ES-I3 (cell line): ENCODE measurements around the gene RRAD.
"Not testable (repeated sequence)": the region's sequence is repeated elsewhere in the genome, so short reads cannot be mapped to it uniquely, and the experiment has no call there.

Experiments
- H3K36me3 ChIP-seq: 2 replicates; pipeline ENCODE4 v1.6.1; 2013; ENCODE audit warnings: mild to moderate bottlenecking, low read length, control low read depth, moderate library complexity; ENCODE audit not compliant: insufficient read depth
- H3K4me1 ChIP-seq: 2 replicates; pipeline ENCODE4 v1.6.1; 2013; ENCODE audit warnings: mild to moderate bottlenecking, control low read depth, low read length; ENCODE audit not compliant: insufficient read depth
- H3K9ac ChIP-seq: 2 replicates; pipeline ENCODE4 v1.6.1; 2013; ENCODE audit warnings: low read depth, mild to moderate bottlenecking, low read length, moderate library complexity
- H3K9me3 ChIP-seq: 2 replicates; pipeline ENCODE4 v1.6.1; 2013; ENCODE audit warnings: mild to moderate bottlenecking, low read length, moderate library complexity; ENCODE audit not compliant: control insufficient read depth, insufficient read depth

Gene RRAD

GRCh38 chr16:66944971-66945370, 19.6 kb upstream of the RRAD start:
- H3K36me3 ChIP-seq, H3K9me3 ChIP-seq, H3K4me1 ChIP-seq, H3K9ac ChIP-seq: not testable (repeated sequence)

GRCh38 chr16:66944054-66944441, 18.7 kb upstream of the RRAD start:
- Histone ChIP-seq H3K4me1 (no peaks in the 10 kb centered on the region), H3K9me3 (no peaks in the 10 kb centered on the region), H3K9ac (no peak overlapping the region), H3K36me3 (peaks cover 6% of the 10 kb centered on the region)

GRCh38 chr16:66943426-66944053, 18.2 kb upstream of the RRAD start:
- Histone ChIP-seq H3K36me3 (peaks cover 6% of the 10 kb centered on the region), H3K4me1 (no peaks in the 10 kb centered on the region), H3K9ac (no peak overlapping the region), H3K9me3 (no peaks in the 10 kb centered on the region)

- Histone ChIP-seq H3K9ac (no peak overlapping the region), H3K36me3 (peaks cover 6% of the 10 kb centered on the region), H3K4me1 (no peaks in the 10 kb centered on the region), H3K9me3 (no peaks in the 10 kb centered on the region)
Measured at GRCh38 chr16:66942981-66943380, 17.6 kb upstream of the RRAD start.

GRCh38 chr16:66940236-66940635, 14.9 kb upstream of the RRAD start:
- Histone ChIP-seq H3K36me3 (peaks cover 6% of the 10 kb centered on the region), H3K9me3 (no peaks in the 10 kb centered on the region), H3K4me1 (no peaks in the 10 kb centered on the region), H3K9ac (no peak overlapping the region)

GRCh38 chr16:66939366-66939765, 14.0 kb upstream of the RRAD start:
- Histone ChIP-seq H3K36me3 (peaks cover 6% of the 10 kb centered on the region), H3K9me3 (no peaks in the 10 kb centered on the region), H3K4me1 (no peaks in the 10 kb centered on the region), H3K9ac (no peak overlapping the region)

- peaks cover 6% of the 10 kb centered on the region for H3K36me3 ChIP-seq
- H3K9me3 ChIP-seq: no peaks in the 10 kb centered on the region
- H3K4me1 ChIP-seq: peaks cover 5% of the 10 kb centered on the region; the same call in 1 of the 2 replicates
- no peak overlapping the region for H3K9ac ChIP-seq
Measured at GRCh38 chr16:66937725-66938337, 12.5 kb upstream of the RRAD start.

GRCh38 chr16:66936889-66937554, 11.7 kb upstream of the RRAD start:
- Histone ChIP-seq H3K36me3 (peaks cover under 1% of the 10 kb centered on the region; the same call in 1 of the 2 replicates), H3K9me3 (no peaks in the 10 kb centered on the region), H3K9ac (no peak overlapping the region), H3K4me1 (peaks cover 5% of the 10 kb centered on the region; the same call in 1 of the 2 replicates)

- Histone ChIP-seq H3K4me1 (peaks cover 5% of the 10 kb centered on the region; the same call in 1 of the 2 replicates), H3K9ac (no peak overlapping the region; the same call in 1 of the 2 replicates), H3K9me3 (no peaks in the 10 kb centered on the region), H3K36me3 (no peaks in the 10 kb centered on the region; the same call in 1 of the 2 replicates)
Measured at GRCh38 chr16:66936462-66936861, 11.1 kb upstream of the RRAD start.

GRCh38 chr16:66935314-66936011, 10.1 kb upstream of the RRAD start, which contains the start of gene CES2:
TSS of gene CES2 (plus strand) at chr16:66935516. CDS start at chr16:66935636, 120 bp downstream.
- Histone ChIP-seq H3K36me3 (no peaks in the 10 kb centered on the region; the same call in 1 of the 2 replicates), H3K9ac (peak within 1 kb of the TSS; percentile 97), H3K4me1 (peaks cover 5% of the 10 kb centered on the region; the same call in 1 of the 2 replicates), H3K9me3 (no peaks in the 10 kb centered on the region)

GRCh38 chr16:66934839-66935313, 9.5 kb upstream of the RRAD start:
- H3K36me3 ChIP-seq, H3K9me3 ChIP-seq, H3K4me1 ChIP-seq: not testable (repeated sequence)
- peak overlapping the region; percentile 97 for H3K9ac ChIP-seq

GRCh38 chr16:66934138-66934838, 9.0 kb upstream of the RRAD start, which contains the start of gene CIAO2B:
TSS of gene CIAO2B (minus strand) at chr16:66934402. CDS start at chr16:66934364, 38 bp downstream.
- H3K36me3 ChIP-seq: no peaks in the 10 kb centered on the region; the same call in 1 of the 2 replicates
- peak within 1 kb of the TSS; percentile 97 for H3K9ac ChIP-seq
- peaks cover 5% of the 10 kb centered on the region; the same call in 1 of the 2 replicates for H3K4me1 ChIP-seq
- no peaks in the 10 kb centered on the region for H3K9me3 ChIP-seq

GRCh38 chr16:66933776-66934137, 8.4 kb upstream of the RRAD start:
- Histone ChIP-seq H3K9me3 (no peaks in the 10 kb centered on the region), H3K9ac (peak overlapping the region; percentile 97), H3K4me1 (peaks cover 5% of the 10 kb centered on the region; the same call in 1 of the 2 replicates)

More at GRCh38 chr16:66933776-66934137, 8.4 kb upstream of the RRAD start:
- H3K36me3 ChIP-seq: no peaks in the 10 kb centered on the region; the same call in 1 of the 2 replicates
